GM23338 (cell line): Measurements from ENCODE around the gene LMO1.

Experiments
- CREB1 ChIP-seq: fragments of 250-450 bp; sonication (Bioruptor Pico); IDR thresholded peaks from 2 replicates; pipeline ENCODE4 v1.5.0; 2020; ENCODE audit warnings: low read depth, mild to moderate bottlenecking, moderate library complexity
- EZH2phosphoT487 ChIP-seq: fragments of 200-600 bp; sonication (generic); IDR thresholded peaks from one replicate; pipeline ENCODE4 v1.8.1; 2018; ENCODE audit warnings: antibody characterized with exemption; ENCODE audit not compliant: unreplicated experiment
- REST ChIP-seq: IDR thresholded peaks from one replicate; pipeline ENCODE4 v1.6.1; 2018; ENCODE audit warnings: antibody characterized with exemption; ENCODE audit not compliant: unreplicated experiment

DNA sequence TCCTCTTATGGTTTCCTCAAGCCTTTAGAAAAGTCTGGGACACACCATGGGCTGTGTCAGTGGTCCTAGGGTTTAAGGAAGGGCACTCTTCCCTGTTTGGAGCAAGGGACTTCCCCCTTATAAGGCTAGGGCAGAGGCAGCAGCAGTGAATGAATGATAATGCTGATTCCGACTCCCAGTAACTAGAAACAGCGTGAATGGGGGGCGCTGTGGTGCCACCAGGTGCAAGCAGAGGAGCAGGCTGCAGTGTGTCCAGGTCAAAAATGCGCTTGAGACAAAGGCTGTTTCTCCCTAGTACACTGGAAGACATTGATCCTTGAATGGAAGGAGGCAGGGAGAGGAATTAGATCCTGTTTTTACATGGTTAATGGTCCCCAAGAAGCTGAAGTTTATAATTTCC, 83.2 kb downstream of the LMO1 start:
- TF ChIP-seq CREB1 (CRISPR knock-in tag) (no peak), REST (no peak), EZH2phosphoT487 (no peak)
